Subcutaneous adipose tissue (tissue), 4 donors: ENCODE measurements around the gene JUNB. TPM values are rescaled to one million over a fixed set of nuclear protein-coding genes. Genes with fewer than 3 reads are reported as not detected.

Source experiments
- total RNA-seq, 4 donors: library from RNA; depleted of rRNA; stranded (reverse); fragments of >200 nt; gene quantifications; one replicate each; pipeline ENCODE4 v1.1.0, GENCODE V29; 2016
- TF ChIP-seq, protein P1 (sequence below): fragments of 450-650 bp; IDR thresholded peaks from one replicate; pipeline ENCODE4 v1.5.1; 2016; ENCODE audit warnings: low read depth, mild to moderate bottlenecking, control low read depth, antibody characterized with exemption, moderate library complexity

Gene JUNB
- total RNA-seq, 4 donors from 2014 or later: 77.6 to 304 (median 155) TPM

DNA sequence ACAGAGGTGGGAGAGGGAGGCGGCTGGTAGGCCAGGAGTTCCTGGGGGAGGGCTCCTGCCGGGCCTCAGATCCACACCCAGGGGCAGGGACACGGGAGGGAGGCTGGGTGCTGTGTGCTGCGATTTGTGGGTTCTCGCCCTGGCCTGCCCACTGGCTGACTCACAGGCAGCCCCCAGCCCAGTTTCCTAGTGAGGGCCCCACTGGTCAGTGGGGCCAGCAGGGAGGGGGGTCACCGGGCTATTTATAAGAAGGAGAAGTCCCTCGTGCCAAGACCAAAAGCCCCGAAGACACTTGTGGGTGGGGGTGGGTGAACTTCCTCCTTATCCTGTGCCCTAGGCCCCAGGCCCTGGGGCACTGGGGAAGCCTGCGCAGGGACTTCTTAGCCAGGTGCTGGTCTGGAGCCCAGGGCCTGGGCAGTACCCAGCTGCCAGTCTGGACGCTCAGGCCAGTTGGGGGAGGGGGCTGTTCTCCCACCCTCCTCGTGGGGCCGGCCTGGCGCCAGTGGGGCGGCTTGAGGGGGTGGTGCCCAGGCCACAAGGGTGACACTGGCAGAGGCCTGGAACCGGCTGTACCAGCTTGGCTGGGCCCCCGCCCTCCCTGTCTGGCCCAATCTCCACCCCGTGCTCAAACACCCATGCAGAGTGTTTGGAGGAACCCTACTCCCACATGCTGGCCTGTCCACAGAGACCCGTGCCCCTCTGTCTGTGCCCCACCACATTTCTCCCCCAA, 5.0 kb upstream of the JUNB start:
- TF ChIP-seq, protein P1, sequence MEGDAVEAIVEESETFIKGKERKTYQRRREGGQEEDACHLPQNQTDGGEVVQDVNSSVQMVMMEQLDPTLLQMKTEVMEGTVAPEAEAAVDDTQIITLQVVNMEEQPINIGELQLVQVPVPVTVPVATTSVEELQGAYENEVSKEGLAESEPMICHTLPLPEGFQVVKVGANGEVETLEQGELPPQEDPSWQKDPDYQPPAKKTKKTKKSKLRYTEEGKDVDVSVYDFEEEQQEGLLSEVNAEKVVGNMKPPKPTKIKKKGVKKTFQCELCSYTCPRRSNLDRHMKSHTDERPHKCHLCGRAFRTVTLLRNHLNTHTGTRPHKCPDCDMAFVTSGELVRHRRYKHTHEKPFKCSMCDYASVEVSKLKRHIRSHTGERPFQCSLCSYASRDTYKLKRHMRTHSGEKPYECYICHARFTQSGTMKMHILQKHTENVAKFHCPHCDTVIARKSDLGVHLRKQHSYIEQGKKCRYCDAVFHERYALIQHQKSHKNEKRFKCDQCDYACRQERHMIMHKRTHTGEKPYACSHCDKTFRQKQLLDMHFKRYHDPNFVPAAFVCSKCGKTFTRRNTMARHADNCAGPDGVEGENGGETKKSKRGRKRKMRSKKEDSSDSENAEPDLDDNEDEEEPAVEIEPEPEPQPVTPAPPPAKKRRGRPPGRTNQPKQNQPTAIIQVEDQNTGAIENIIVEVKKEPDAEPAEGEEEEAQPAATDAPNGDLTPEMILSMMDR: no peak

DNA sequence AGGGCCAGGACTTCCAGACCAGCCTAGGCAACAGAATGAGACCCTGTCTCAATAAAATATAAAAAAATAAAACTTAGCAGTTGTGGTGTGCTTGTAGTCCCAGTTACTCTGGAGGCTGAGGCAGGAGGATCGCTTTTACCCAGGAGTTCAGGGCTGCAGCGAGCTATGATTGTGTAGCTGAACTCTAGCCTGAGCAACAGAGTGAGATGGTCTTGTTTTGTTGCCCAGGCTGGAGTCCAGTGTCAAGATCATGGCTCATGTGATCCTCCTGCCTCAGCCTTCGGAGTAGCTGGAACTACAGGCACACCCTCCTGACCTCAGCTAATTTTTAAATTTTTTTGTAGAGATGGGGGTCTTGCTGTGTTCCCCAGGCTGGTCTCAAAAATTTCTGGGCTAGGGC, 4.3 kb upstream of the JUNB start:
- TF ChIP-seq, protein P1: no peak

DNA sequence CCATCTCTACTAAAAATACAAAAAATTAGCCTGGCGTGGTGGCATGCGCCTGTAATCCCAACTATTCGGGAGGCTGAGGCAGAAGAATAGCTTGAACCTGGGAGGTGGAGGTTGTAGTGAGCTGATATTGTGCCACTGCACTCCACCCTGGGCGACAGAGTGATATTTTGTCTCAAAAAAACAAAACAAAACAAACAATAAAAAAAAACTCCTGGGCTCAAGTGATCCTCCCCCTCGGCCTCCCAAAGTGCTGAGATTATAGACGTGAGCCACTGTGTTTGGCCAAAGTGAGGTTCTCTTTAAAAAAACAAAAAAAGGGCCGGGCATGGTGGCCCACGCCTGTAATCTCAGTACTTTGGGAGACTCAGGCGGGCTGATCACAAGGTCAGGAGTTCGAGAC, 3.8 kb upstream of the JUNB start:
- TF ChIP-seq, protein P1: no peak

DNA sequence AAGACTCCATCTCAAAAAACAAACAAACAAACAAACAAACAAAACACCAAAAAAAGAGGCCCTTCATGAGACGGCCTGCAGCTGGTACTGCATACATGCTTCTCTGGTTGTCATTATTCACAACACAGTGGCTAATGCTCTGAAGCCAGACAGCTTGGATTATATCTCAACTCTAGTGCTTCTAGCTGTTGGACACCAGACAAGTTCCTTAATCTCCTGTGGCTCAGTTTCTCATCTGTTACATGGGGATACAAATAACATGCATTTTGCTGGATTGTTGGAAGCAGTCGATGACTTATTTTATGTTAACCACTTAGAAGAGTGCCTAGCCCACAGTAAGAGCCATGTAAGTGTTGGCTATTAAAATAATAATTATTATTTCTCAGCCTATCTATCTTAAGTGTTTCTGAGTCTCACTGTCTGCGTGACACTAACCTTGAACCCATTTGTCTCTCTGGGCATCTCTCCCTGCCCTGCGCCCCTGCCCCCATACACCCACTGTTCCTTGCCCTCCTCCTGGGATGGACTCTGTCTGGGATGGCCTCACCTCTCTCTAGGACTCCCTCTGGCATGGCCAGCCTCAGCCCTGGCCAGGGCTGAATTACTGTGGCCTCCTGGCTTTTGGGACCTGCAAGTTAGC, 3.1 kb upstream of the JUNB start:
- TF ChIP-seq, protein P1: no peak

DNA sequence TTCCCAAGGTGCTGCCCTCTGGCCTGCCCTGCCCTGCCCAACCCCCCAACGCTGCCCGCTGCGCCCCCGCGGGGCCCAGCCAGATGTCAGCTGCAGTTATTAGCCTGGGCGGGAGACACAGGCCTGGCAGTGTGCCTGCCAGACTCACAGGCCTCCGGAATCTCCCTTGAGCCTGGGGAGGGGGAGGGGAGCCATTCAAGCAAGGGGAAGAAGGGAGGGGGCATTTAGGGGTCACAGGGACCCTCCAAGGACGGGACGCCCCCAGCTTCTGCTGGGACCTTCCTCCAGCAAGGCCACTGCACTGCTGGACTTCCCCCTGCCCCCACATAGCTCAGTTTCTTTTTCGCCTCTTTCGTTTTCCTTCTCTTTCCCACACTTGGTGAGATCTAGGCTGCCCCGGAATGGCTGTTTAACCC, 2.6 kb upstream of the JUNB start:
- TF ChIP-seq, protein P1: no peak

DNA sequence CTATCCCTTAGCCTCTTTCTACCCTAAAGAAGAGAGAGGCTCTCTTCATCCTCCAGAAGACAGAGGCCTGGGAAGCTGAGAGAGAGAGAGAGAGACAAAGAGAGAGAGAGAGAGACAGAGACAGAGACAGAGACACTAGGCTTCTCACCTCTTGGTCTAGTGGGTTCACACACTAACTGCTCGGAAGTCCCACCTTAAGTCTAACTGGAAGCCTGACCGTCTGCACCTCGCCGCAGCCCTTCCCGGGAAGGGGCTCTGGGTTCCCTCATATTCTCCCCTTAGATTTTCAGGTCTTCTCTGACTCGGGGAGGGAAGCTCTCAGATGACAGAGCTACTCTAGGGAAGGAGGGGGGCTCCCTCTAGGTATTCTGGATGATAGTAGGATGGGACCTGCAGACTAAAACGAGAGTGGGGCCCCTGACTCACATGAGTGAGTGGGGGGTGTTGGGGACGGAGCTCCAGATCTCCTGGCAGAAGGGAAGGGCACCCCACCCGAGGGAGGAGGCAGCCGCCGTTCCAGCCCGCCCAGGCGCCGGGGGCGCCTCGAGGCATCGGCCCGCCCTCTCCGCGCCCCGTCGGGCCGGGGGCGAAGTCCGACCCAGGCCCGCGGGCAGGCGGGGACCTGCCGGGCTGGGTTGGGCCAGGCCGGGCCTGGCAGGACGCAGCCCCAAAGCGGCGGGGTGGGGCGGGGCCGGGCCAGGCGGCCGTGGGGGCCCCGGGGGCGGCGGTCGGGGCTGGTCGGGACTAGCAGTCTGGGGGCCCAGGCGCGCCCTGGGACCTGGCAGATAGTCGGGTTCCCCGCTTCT, 2.0 kb upstream of the JUNB start:
- TF ChIP-seq, protein P1: no peak
